HG02938 (cell line): ENCODE results near the gene MS4A13.
"Not testable (repeated sequence)": the region's sequence is repeated elsewhere in the genome, so short reads cannot be mapped to it uniquely, and the experiment has no call there.

Source experiments
- ATAC-seq: cut with Tn5 transposase; IDR thresholded peaks from one replicate; pipeline ENCODE4 v1.9.1; 2021; ENCODE audit warnings: mild to moderate bottlenecking, moderate library complexity; ENCODE audit not compliant: unreplicated experiment

MS4A13 gene

DNA sequence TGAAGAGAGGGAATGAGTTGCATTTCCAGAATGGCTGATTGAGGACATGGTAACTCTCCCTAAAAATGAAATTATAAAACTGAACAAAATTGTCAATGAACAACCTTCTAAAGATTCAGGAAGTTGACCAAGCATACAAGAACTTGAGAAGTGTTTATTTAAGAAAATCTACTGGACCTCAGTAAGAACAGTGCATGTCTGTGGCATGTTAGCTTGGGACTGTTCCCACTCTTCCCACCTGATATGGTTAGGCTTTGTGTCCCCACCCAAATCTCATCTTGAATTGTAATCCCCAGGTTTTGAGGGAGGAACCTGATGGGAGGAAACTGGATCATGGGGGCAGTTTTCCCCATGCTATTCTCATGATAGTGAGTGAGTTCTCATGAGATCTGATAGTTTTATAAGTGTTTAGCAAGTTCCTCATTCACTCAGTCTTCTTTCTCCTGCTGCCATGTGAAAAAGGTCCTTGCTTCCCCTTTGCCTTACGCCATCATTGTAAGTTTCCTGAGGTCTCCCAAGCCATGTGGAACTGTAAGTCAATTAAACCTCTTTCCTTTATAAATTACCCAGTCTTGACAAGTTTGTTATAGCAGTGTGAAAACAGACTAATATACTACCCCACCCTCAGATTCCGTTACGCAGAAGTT is 15.4 kb downstream of the MS4A13 start:
- ATAC-seq: no peak

DNA sequence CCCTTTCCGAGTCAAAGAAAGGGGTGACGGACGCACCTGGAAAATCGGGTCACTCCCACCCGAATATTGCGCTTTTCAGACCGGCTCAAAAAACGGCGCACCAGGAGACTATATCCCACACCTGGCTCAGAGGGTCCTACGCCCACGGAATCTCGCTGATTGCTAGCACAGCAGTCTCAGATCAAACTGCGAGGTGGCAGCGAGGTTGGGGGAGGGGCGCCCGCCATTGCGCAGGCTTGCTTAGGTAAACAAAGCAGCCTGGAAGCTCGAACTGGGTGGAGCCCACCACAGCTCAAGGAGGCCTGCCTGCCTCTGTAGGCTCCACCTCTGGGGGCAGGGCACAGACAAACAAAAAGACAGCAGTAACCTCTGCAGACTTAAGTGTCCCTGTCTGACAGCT is 17.2 kb downstream of the MS4A13 start:
- not testable (repeated sequence) for ATAC-seq

DNA sequence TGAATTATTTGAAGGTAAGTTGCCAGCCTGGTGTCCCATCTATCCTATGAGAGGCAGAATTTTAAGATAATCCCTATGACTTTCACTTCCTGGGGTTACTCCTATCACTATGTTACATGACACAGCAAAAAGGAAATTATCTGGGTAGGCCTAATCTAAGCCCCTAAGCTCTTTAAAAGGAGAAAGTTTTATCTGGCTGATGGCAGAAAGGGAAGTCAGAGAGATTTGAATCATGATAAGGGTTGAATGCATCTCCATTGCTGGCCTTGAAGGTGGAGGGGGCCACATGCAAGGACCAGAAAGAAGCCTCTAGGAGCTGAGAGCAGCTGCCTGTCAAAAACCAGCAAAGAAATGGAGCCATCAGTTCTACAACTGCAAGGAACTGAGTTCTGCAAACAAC is 23.4 kb downstream of the MS4A13 start:
- not testable (repeated sequence) for ATAC-seq

DNA sequence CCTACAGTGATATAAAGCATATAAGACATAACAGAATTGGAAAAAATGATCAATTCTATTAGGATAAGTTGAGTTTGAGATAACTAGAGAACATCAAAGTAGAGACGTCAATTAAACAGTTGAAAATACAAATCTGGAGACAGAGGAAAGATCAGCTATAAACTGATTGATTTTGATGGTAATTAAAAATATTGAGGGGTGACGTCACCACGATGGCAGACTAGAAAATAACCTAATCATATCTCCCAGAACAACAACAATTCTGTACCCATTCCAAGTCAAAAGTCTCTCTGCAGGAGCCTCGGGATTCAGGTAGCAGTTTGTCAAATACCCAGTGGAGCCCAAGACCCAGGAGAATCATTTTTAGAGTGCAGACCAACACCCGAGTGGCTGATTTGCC is 28.9 kb downstream of the MS4A13 start:
- no peak for ATAC-seq

DNA sequence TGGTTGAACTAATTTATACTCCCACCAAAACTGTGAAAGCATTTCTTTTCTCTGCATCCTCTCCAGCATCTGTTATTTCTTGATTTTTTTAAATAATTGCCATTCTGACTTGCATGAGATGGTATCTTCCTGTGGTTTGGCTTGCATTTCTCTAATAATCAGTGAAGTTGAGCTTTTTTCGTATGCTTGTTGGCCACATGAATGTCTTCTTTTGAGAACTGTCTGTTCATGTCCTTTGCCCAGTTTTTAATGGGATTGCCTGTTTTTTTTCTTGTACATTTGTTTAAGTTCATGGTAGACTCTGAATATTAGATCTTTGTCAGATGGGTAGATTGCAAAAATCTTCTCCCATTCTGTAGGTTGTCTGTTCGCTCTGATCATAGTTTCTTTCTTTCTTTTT is 46.1 kb downstream of the MS4A13 start:
- ATAC-seq: no peak

DNA sequence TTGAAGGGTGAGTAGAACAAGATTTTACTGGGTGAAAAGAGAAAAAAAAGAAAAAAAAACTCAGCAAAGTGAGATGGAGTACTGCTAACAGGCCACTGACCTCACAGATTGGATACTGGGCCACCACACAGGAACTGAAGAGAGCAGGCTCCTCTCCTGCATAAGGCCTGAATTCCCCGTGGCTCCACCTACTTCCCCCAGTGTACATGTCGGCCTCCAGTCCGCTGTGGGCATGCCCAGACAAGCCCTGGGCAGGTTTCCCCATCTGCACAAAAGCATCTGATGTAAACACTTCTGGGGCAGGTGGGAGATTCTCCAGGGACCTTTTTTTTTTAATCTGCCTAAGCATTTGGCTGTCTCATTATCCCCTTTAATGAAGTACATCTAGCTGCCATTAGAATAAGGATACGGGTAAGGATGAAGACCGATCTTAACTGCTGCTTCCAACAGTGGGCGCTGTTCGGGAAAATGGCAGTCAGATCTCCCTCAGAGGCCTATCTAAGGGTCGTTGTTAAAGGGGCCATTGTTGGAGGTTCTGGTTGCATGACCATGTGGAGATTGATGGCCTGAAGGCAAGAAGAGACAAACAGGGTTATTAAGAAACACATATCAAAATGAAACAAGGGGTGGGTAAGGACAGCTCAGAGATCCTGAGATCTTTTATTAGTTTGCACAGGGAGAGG is 48.5 kb downstream of the MS4A13 start:
- ATAC-seq: no peak

DNA sequence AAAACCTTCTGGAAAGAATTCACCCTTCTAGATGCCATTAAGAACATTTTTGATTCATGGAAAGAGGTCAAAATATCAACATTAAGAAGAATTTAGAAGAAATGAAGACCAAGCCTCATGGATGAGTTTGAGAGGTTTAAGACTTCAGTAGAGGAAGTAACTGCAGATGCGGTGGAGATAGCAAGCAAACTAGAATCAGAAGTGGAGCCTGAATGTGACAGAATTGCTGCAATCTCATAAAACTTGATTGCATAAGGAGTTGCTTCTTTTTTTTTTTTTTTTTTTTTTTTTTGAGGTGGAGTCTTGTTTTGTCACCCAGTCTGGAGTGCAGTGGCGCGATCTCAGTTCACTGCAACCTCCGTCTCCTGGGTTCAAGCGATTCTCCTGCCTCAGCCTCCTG is 51.6 kb downstream of the MS4A13 start:
- no peak for ATAC-seq

DNA sequence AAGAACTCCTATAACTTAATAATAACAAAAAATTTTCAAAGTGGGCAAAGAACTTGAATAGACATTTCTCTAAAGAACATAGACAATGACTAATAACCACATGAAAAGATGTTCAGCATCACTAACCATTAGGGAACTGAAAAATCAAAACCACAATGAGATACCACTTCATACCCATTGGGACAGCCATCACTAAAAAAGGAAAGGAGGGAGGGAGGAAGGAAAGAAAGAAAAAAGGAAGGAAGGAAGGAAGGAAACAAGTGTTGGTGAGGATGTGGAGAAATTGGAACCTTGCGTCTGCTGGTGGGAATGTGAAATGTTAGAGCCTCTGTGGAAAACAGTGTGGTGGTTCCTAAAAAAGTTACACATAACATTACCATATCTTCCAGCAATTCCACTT is 55.8 kb downstream of the MS4A13 start:
- no peak for ATAC-seq

DNA sequence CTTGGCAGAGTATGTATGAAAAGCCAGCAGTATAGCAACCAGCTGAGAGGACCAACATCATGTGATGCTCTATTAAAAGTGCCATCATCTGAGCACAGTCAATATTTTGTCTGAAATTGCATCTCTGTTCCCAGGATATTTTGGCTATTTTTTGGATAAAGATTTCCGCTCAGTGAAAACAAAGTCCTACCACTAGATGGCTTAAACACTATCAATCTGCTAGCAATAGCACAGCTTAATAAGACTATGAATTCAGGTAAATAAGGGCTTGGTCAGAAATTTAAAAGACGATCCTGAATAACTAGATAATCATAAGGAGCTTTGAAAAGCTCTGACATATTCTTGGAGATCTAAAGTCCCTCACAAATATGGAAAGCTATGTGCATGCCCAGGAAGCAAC is 74.4 kb downstream of the MS4A13 start:
- no peak for ATAC-seq
